Smooth muscle cell (in vitro differentiated cells): ENCODE measurements around the gene UBE3C. TPM values are rescaled to one million over a fixed set of nuclear protein-coding genes. Genes with fewer than 3 reads are reported as not detected.

Experiments
- DNase-seq: peaks from one replicate; lab custom pipeline; 2025; ENCODE audit not compliant: unreplicated experiment; lab: John Stamatoyannopoulos, UW
- H2AFZ ChIP-seq: fragments of 200-600 bp; sonication (generic); 2 replicates; pipeline ENCODE4 v1.6.0; 2016; ENCODE audit warnings: antibody characterized with exemption, low read depth, mild to moderate bottlenecking
- H3F3A ChIP-seq: fragments of 200-600 bp; sonication (generic); 2 replicates; pipeline ENCODE4 v1.6.0; 2017; ENCODE audit warnings: antibody characterized with exemption, low read depth
- H3K27ac ChIP-seq: fragments of 200-600 bp; sonication (generic); 2 replicates; pipeline ENCODE4 v1.5.1; 2016; ENCODE audit warnings: low read depth, mild to moderate bottlenecking
- H3K27me3 ChIP-seq: fragments of 200-600 bp; sonication (generic); 2 replicates; pipeline ENCODE4 v1.6.1; 2016; ENCODE audit warnings: low read depth, mild to moderate bottlenecking
- H3K36me3 ChIP-seq: fragments of 200-600 bp; sonication (generic); 2 replicates; pipeline ENCODE4 v1.5.1; 2016; ENCODE audit warnings: low read depth
- H3K4me1 ChIP-seq: fragments of 200-600 bp; sonication (generic); 2 replicates; pipeline ENCODE4 v1.5.1; 2016; ENCODE audit warnings: low read depth
- H3K4me2 ChIP-seq: fragments of 200-600 bp; sonication (generic); 2 replicates; pipeline ENCODE4 v1.6.0; 2016; ENCODE audit warnings: mild to moderate bottlenecking
- H3K4me3 ChIP-seq: fragments of 200-600 bp; sonication (generic); 2 replicates; pipeline ENCODE4 v1.5.1; 2016; ENCODE audit warnings: mild to moderate bottlenecking
- H3K79me2 ChIP-seq: fragments of 200-600 bp; sonication (generic); 2 replicates; pipeline ENCODE4 v1.6.0; 2016; ENCODE audit warnings: low read depth, mild to moderate bottlenecking
- H3K9ac ChIP-seq: fragments of 200-600 bp; sonication (generic); 2 replicates; pipeline ENCODE4 v1.6.0; 2016; ENCODE audit warnings: low read depth
- H3K9me3 ChIP-seq: fragments of 200-600 bp; sonication (generic); replicated peaks from 2 replicates; pipeline ENCODE4 v1.5.1; 2016; ENCODE audit warnings: low read depth
- H4K20me1 ChIP-seq: fragments of 200-600 bp; sonication (generic); 2 replicates; pipeline ENCODE4 v1.6.0; 2016; ENCODE audit warnings: low read depth
- CTCF ChIP-seq: fragments of 200-600 bp; sonication (generic); IDR thresholded peaks from 2 replicates; pipeline ENCODE4 v1.5.1; 2017; ENCODE audit warnings: borderline replicate concordance, mild to moderate bottlenecking, antibody characterized with exemption; ENCODE audit not compliant: insufficient read depth, poor library complexity, severe bottlenecking
- WGBS: methylation state at CpG from one replicate; pipeline ENCODE4 v1.1.7; 2016; ENCODE audit warnings: low lambda C conversion rate; 5-methylcytosine and 5-hydroxymethylcytosine counted together
- polyA plus RNA-seq: library from polyadenylated mRNA; unstranded; fragments of >200 nt; fragmentation: Nextera tagmentation; extraction: Ambion mirVana; gene quantifications from 2 replicates; pipeline ENCODE4 v1.2.1, GENCODE V29; 2016
- total RNA-seq: library from RNA; depleted of rRNA; stranded (reverse); fragments of >200 nt; gene quantifications from 2 replicates; pipeline ENCODE4 v1.2.3, GENCODE V29; 2014

The UBE3C gene
- total and polyA plus RNA-seq, 2 experiments from 2014 or later, result 16.3 to 43.1 TPM

GRCh38 chr7:157239571-157240270, 101.0 kb downstream of the UBE3C start:
- H3K27me3 ChIP-seq, result no peaks in the 10 kb centered on the region
- DNase-seq, result no peak
- H3K9ac ChIP-seq, result no peak overlapping the region
- peaks cover 14% of the 10 kb centered on the region for H4K20me1 ChIP-seq
- TF ChIP-seq CTCF, result no peak
- H3K9me3 ChIP-seq, result no peaks in the 10 kb centered on the region
- H3K4me2 ChIP-seq, result no peak overlapping the region
- H3K36me3 ChIP-seq, result peaks cover 4% of the 10 kb centered on the region
- no peaks in the 10 kb centered on the region for H3K4me1 ChIP-seq
- no peak overlapping the region for H3K27ac ChIP-seq
- WGBS, result 98% methylated on average over 10 of the region's 10 CpGs
- H3K79me2 ChIP-seq, result peaks cover 5% of the 10 kb centered on the region
- no peak overlapping the region for H3K4me3 ChIP-seq
- no peak overlapping the region for H2AFZ ChIP-seq
- no peaks in the 10 kb centered on the region for H3F3A ChIP-seq

GRCh38 chr7:157241631-157242030, 102.9 kb downstream of the UBE3C start:
- Histone ChIP-seq H3K4me2 (no peak overlapping the region), H3K4me3 (no peak overlapping the region), H3K27me3 (no peaks in the 10 kb centered on the region), H3K9ac (no peak overlapping the region), H2AFZ (no peak overlapping the region), H4K20me1 (peaks cover 14% of the 10 kb centered on the region), H3F3A (no peaks in the 10 kb centered on the region), H3K9me3 (no peaks in the 10 kb centered on the region), H3K79me2 (peaks cover 9% of the 10 kb centered on the region), H3K36me3 (peaks cover 4% of the 10 kb centered on the region), H3K27ac (no peak overlapping the region), H3K4me1 (no peaks in the 10 kb centered on the region)
- WGBS, result 94% methylated on average over 5 of the region's 5 CpGs
- no peak for DNase-seq
- TF ChIP-seq CTCF, result no peak

- H4K20me1 ChIP-seq, result peaks cover 14% of the 10 kb centered on the region
- H3K4me2 ChIP-seq, result no peak overlapping the region
- no peaks in the 10 kb centered on the region for H3K9me3 ChIP-seq
- 97% methylated on average over 6 of the region's 6 CpGs for WGBS
- no peak overlapping the region for H2AFZ ChIP-seq
- H3K4me3 ChIP-seq, result no peak overlapping the region
- no peak overlapping the region for H3K9ac ChIP-seq
- H3F3A ChIP-seq, result no peaks in the 10 kb centered on the region
- H3K36me3 ChIP-seq, result no peaks in the 10 kb centered on the region
- no peak for TF ChIP-seq CTCF
- peaks cover 9% of the 10 kb centered on the region for H3K79me2 ChIP-seq
- DNase-seq, result no peak
- H3K27me3 ChIP-seq, result no peaks in the 10 kb centered on the region
- no peaks in the 10 kb centered on the region for H3K4me1 ChIP-seq
- H3K27ac ChIP-seq, result no peak overlapping the region
These were observed 106.0 kb downstream of the UBE3C start for GRCh38 chr7:157244516-157245294.
